Testis (tissue), 2 donors: ENCODE measurements around the gene VWF.

Experiments
- CTCF ChIP-seq, 3 experiments: fragments of 450-650 bp in 2 of 3; fragments of 200-600 bp in 1 of 3; sonication (generic) in 1 of 3; IDR thresholded peaks; one replicate each; pipeline ENCODE4 v1.5.1; 2016 to 2019; ENCODE audit warnings: antibody characterized with exemption in 3 of 3, mild to moderate bottlenecking in 2 of 3, moderate library complexity in 1 of 3
- POLR2A ChIP-seq: fragments of 450-650 bp; IDR thresholded peaks from one replicate; pipeline ENCODE4 v1.6.1; 2017; ENCODE audit warnings: antibody characterized with exemption, mild to moderate bottlenecking, moderate library complexity

- TF ChIP-seq CTCF (IDR thresholded peaks at IDR 0.05): no peak
- no peak for TF ChIP-seq POLR2A
Observed at GRCh38 chr12:6084969-6085450, 39.5 kb downstream of the VWF start.
